Stomach (tissue), 4 donors: ENCODE data around the gene GSG1L.

Source experiments
- EP300 ChIP-seq: sonication (generic); formaldehyde crosslinking; IDR thresholded peaks from one replicate; pipeline ENCODE4 v1.6.1; 2017; ENCODE audit warnings: antibody characterized with exemption
- POLR2A ChIP-seq, 4 donors: fragments of 450-650 bp; IDR thresholded peaks; one replicate each; pipeline ENCODE4 v1.6.1; 2016; ENCODE audit warnings: antibody characterized with exemption in 4 of 4, control low read depth in 2 of 4, mild to moderate bottlenecking in 1 of 4, moderate library complexity in 1 of 4
- TF ChIP-seq, protein P1 (sequence below), 7 experiments: fragments of 450-650 bp in 4 of 7; fragments of 200-600 bp in 3 of 7; sonication (generic) in 3 of 7; IDR thresholded peaks; one replicate each; pipeline ENCODE4 v1.5.1; 2016 to 2019; ENCODE audit warnings: antibody characterized with exemption in 7 of 7, control low read depth in 2 of 7, mild to moderate bottlenecking in 1 of 7

DNA sequence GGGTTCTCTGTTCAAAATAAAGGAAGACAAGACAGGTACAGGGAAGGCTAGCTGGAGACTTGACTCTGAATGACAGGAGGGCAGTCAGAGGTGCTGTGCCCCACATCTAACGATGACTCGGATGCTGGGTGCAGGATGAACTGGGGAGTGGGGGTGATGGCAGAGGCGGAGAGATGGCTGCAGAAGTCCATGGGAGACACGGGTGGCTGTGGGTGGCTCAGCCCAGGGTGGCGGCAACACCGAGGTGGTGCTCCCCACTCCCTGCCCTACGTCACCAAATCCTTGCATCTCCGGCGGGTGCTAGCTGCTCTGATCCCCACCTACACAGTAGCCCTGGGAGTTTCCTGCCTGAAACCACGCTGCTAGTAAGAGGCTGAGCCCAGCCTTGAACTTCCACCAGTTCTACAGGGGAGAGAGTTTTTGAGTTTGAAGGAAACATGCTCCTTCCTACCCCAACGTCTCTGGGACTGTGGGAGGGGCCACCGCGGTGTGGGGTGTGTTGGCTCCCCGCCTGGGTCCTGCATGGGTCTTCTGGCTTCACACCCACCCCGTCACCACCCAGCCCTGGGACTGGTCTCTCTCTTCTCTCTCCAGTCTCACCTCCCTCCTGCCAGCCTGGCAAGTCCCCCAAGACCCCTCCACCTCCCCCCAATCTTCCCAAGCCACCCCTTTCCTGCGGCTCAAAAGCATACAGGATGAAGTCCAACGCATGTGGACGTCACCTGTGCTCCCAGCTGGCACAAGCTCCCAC lies 4.5 kb downstream of the GSG1L start:
- TF ChIP-seq, protein P1, sequence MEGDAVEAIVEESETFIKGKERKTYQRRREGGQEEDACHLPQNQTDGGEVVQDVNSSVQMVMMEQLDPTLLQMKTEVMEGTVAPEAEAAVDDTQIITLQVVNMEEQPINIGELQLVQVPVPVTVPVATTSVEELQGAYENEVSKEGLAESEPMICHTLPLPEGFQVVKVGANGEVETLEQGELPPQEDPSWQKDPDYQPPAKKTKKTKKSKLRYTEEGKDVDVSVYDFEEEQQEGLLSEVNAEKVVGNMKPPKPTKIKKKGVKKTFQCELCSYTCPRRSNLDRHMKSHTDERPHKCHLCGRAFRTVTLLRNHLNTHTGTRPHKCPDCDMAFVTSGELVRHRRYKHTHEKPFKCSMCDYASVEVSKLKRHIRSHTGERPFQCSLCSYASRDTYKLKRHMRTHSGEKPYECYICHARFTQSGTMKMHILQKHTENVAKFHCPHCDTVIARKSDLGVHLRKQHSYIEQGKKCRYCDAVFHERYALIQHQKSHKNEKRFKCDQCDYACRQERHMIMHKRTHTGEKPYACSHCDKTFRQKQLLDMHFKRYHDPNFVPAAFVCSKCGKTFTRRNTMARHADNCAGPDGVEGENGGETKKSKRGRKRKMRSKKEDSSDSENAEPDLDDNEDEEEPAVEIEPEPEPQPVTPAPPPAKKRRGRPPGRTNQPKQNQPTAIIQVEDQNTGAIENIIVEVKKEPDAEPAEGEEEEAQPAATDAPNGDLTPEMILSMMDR (IDR thresholded peaks at IDR 0.05), result no peak
- TF ChIP-seq EP300 (no peak), POLR2A (IDR thresholded peaks at IDR 0.05) (no peak)
